GM19351 (cell line): ENCODE data around the gene HRH2.
"Not testable (repeated sequence)": the region's sequence is repeated elsewhere in the genome, so short reads cannot be mapped to it uniquely, and the experiment has no call there.

Source experiments
- ATAC-seq: cut with Tn5 transposase; IDR thresholded peaks from one replicate; pipeline ENCODE4 v1.9.1; 2021; ENCODE audit warnings: mild to moderate bottlenecking, moderate library complexity; ENCODE audit not compliant: unreplicated experiment

The HRH2 gene

DNA sequence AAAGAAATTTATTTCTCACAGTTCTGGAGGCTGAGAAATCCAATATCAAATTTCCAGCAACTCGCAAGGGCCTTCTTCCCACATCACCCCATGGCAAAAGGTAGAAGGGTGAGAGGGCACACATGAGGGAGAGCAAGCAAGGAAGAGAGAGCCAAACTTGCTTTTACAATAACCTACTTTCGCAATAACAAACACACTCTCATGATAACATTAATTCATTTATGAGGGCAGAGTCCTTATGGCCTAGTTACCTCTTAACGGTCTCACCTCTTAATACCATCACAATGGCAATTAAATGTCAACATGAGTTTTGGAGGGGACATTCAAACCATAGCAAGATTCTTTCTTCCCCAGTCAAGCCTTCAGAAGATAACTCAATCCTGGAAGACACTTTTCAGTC, 11.6 kb upstream of the HRH2 start:
- no peak for ATAC-seq

DNA sequence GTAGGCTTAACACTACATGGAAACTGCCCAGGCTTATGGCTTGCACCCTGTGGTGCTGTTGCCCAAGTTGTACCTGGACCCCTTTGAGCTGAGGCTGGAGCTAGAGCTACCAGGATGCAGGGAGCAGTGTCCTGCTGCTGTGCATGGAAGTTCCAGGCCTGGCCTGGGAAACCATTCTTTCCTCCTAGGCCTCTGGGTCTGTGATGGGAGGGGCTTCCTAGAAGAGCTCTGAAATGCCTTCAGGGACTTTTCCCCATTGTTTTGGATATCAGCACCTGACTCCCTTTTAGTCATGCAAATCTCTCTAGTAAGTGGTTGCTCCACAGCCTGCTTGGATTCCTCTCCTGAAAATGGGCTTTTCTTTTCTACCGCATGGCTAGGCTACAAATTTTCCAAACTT, 7.9 kb upstream of the HRH2 start:
- no peak for ATAC-seq

DNA sequence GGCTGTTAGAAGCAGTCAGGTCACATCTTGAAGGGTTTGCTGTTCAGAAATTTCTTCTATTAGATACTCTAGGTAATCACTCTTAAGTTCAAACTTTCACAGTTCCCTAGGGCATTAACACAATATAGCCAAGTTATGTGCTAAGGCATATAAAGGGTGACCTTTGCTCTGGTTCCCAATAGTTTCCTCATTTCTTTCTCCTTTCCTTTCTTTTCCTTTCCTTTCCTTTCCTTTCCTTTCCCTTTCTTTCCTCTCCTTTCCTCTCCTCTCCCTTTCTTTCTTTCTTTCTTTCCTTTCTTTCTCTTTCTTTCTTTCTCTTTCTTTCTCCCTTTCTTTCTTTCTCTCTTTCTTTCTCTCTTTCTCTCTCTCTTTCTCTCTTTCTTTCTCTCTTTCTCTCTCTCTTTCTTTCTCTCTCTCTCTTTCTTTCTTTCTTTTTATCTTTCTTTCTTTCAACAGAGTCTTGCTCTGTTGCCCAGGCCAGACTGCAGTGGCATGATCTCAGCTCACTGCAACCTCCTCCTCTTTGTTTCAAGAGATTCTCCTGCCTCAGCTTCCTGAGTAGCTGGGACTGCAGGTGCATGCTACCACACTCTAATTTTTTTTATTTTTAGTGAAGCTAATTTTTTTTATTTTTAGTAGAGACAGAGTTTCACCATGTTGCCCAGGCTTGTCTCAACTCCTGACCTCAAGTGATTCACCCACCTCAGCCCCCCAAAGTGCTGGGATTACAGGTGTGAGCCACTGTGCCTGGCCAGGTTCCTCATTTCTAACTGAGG, 7.3 kb upstream of the HRH2 start:
- ATAC-seq: not testable (repeated sequence)

DNA sequence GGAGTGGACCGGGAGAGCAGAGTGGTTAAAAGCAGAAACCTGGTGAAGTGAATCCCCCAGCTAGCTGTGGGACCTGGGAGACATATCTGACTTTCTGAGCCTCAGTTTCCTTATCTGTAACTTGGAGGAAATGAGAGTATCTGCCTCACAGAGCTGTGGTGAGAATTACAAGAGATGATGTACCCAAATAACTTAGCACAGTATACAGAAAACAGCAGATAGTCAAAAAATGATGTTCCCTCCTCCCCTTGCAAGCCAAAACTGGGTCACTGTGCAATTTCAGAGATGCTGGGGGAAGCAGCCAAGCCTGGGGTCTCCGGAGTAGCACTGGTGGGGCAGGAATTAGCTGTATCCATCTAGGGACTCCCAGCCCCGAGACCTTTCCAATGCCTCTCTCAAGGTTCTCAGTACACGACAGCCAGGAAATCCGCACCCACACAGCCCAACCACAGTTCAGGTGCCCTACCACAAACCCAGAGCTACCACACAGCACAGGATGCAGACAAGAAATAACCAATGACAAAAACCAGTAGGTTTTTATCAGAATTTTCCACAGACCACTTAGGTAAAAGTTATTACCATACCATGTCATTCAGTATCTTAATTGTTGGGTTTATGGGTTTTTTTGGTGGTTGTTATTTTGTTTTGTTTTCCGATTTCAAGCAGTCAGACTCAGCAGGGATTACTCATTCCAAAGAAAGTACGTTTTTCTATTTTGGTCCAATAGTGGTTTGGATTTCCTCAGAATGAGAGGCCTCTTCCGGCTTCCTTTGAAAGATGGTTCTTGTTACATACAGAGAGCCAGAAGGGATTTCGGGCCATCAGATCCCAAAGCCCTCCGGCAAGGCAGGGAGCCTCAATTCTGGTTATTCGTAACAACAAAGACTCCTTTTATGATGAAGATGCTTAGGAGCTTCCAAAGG, 4.9 kb upstream of the HRH2 start:
- ATAC-seq: peak; percentile 78

DNA sequence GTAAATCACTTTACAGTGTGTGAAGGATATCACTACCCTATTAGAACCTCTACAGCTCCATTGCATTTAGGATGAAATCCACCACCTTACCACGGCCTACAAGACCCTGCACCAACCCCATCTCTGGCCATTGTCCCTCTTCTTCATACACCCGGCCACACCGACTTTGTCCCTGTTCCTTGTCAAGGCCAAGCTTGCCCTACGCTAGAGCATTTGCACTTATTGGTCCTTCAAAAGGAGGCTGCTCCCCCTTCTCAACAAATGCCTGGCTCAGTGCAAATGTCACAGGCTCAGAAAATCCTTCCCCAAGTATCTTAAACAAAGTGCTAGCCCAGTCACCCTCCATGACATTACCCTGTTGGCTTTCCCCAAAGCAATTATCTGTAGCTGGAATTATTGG, 4.1 kb upstream of the HRH2 start:
- no peak for ATAC-seq

DNA sequence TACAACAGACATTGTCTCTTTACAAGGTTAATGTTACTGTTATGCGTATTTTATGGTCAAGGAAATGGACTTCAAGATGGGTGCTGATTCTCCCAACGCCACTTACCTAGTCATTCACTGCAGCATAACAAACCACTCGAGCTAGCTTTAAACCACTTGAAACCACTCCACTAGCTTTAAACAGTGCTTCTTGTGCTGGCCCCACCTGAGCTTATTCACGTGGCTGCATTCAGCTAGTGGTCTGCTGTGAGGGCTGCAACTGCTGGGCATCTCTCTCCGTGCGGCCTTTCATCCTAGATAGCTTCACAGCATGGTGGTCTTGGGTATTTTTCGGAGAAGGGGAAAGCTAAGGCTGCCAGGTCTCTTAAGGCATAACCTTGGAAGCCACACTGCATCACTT, 3.5 kb upstream of the HRH2 start:
- ATAC-seq: no peak

DNA sequence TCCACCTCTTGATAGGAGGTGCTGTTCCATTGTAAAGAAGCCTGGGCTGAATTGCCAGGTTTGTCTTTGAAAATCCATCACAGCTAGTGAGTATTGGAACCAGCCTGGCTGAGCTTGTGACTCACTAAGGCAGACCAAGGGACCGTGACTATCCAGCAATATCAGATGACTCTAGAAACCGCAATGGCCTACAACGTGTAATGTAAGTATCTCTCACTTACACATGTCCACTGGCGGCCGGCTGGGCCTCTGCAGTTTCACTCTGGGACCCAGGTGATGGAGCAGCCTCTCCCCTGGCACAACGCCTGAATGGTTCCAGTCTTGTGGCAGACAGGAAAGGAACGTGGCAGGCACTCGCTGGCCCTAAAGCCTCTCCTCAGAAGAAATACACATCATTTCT, 3.1 kb upstream of the HRH2 start:
- ATAC-seq: no peak

DNA sequence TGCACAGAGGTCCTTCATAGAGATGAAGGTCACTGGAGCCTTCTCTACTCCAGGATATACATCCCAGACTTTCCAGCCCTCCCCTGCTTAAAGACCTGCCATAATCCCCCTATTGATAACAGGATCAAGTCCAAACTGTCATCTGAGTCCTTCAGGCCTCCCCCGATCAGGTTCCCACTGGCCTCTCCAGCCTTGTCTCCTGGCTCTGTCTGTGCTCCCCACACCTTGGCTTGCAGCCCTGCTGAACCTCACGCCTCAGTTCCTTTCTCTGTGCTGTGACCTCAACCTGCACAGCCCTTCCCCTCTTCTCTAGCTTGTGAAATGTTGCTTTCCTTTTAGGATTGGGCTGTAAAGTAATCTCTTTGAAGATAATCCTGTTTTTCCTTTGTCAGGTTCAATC, 2.5 kb upstream of the HRH2 start:
- ATAC-seq: no peak

DNA sequence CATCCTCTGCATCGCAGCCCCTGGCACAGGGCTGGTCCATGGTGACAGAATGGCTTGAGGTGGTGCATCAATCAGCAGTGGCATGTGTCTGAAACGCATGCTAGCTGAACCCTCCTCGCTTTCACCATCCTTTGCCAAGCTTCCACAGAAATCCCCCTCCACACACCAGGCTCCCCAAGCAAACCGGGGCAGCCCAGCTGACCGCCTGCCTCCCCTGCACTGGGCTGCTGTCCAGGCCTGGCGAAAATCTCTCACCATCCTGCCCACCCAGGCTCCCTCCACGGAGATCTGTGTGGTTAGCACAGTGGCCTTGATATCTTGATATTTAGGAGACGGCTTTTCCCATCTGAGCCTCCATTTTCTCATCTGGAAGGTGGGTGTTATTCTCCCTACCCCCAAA, 905 bp upstream of the HRH2 start:
- ATAC-seq: no peak

DNA sequence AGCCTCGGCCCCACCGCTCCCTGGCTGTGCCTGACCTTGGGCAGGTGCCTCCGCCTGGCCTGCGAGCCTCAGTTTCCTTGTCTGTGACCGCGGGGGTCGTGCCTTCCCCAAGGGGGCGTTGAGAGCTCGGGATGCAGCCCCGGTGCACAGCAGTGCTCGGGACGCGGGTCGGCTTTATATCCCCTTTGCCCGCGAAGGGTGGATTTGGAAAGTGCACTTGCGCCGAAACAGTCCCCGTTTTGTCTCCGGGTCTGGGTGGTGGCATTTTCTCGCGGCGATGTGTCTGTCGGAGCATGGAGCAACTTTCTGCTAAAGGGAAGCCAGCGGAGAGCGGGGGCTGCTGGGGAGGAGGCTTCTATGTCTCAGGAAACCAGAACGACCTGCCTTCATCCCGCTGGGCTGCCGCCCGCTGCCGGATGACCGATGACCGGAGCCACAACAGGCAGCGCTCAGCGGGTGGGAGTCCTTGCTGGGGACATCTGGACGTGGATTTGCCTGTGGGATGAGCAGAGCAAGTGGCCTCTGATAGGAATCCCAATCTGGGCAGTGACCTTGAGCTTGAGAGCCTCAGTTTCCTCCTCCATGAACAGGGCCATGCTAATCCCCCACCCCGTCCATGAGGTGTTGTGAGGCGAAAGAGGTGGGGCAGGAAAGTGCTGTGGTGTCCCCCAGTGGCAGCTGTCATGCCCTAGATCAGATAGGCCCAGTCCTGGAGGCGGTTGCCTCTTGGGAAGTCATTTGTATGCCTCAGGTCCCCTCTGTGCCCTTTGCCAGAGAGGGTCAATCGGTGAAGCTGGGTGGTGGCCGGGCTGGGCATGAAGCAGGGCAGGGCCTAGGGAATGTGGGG, 651 bp downstream of the HRH2 start:
- ATAC-seq: no peak

DNA sequence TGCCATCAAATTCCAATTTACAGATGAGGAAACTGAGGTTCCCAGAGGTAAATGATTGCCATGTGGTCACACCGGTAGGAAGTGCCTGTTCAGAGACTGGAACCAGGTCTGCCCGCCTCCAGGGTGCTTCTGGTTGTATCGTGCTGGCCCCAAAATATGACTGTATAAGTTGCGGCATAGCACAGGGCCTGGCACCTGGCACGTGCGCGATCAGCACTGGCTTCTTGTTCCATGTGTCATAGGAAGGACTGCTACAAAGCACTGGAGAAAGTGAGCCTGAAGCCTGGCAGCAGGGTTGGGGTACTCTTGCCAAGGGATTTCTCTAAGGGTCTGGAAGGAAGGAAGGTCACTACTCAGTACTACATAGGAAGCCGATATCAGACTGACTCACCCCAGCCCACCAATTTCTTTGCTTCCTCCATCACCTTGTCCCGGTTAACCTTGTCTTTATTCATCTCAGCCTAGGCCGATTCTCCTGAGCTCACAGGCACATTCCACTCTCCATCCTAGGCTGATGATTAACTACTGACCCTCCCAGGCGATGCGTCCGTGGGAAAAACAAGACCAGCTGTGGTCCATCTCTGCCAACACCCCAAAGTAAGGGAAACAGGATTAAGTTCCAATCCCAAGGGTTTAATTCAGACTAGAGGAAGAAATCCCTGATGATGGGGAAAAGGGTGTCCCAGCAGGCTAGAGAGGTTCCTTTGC, 1.8 kb downstream of the HRH2 start:
- no peak for ATAC-seq

DNA sequence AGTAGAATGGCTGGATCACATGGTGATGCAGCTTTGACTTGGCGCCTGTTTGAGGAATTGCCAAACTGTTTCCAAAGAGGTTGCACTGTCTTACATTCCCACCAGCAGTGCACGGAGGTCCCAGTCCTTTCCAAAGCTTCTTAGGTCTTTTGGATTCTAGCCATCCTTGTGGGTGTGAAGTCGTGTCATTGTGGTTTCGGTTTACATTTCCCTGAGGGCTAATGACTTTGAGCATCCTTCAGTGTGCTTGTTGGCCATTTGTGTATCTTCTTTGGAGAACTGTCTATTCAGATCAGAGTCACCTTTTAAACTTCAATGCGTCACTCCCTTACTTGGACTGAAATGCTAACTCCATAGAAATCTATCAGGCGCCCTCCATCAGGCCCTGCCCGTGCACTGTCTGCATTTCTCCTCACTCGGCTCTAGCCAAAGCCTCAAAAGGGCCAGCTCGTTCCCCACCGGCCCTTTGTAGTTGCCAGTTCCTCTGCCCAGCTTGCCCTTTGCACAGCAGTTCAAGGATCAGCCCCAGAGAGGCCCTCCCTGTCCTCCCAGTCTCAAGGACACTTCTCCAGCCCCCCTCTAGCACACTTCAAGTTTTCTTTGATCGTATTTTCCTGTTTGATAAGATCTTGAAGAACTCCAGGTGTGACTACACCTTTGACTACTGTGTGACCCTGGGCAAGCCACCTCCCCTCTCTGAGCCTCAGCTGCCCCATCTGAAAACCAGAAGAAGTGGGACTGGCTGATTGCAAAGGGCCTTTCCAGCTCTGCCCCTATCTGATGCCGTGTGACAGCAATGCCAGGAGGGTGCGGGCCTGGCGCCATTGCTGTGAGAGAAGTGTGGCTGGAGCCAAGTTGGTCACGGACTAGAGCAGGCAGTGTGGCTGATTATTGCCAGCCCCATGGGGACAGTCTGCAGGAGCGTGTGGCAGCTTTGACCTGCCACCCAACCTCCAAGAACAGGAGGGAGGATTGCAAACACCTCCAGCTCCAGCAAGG, 5.6 kb downstream of the HRH2 start:
- no peak for ATAC-seq

DNA sequence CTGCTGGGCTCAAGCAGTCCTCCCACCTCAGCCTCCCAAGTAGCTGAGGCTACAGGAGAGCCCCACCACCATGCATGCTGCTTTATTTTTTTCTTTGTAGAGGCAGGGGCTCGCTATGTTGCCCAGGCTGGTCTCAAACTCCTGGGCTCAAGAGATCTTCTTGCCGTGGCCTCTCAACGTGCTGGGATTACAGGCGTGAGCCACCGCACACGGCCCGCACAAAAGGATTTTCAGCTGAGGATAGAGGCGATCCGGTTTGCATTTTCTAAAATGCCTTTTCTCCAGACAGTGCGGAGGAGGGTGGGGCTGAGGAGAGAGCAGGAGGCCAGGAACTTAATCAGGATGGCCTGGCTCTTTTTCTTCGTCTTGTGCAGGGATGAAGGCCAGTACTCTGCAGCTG, 6.9 kb downstream of the HRH2 start:
- no peak for ATAC-seq

DNA sequence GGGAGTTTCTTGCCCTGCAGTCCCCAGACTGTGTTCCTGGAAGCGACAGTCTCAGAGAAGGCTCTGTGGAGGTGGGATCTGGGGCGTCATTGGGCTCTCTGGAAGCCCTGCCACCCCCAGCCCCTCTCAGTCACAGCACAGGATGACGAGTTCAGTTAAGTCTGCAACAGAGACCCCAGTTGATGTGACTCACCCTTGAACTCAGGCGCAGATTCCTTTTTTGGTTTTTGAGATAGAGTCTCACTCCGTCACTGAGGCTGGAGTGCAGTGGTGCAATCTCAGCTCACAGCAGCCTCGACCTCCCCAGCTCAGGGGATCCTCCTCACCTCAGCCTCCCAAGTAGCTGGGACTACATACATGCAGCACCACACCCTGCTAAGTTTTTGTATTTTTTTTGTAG, 8.3 kb downstream of the HRH2 start:
- ATAC-seq: no peak

DNA sequence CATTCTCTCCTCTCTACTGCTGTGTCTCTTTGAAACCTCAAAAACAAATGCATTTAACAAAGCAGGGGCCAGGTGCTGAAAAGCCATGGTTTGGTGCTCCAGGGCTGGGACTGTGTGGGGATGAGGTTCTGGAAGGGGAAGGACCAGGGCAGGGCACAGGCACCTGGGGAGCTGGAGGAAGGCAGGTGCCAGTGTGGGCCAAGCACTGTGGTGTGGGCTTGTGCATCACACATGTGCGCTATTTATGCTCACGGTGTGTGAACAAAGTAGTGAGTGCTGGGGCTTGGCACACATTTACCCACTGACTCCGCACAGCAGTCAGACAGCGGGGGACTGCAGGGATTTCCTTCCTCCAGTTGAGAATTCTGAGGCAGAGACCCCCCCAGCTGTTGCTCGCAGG, 10.1 kb downstream of the HRH2 start:
- ATAC-seq: no peak

DNA sequence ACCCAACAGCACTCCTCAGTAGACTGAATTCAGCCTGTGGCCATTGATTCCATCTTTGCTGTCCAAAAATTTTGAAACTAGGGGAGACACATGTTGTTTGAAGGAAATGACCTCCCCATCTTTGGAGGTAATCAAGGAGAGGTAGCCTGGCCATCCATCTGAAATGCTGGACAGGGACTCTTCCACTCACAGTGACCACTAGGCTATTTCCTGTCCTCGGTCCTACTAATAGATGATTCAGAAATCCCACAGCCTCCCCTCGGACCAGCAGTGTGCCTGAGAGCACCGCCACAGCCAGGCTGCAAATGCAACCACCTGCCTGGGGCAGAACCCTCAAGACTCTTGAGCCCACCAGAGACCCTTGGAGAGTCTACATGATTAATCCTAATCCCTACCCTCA, 12.5 kb downstream of the HRH2 start:
- ATAC-seq: no peak

DNA sequence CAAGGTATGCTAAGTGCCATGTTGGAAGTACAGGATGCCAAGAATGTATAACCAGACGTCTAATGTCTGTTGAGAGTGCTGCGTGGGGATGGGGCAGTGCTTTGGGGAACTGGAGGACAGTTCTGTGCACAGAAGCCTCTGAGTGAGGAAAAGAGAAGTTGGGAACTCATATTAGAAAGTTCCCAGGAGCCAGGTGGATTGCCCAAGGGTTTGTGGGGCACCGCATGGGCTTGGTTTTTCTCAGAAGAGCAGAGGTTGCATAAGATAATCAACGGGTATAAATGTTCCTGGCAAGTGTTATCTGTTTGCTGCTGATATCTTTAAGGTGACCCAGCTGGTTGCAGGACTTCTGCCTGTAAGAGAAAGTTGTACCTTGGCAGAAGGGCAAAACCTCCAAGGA, 13.1 kb downstream of the HRH2 start:
- no peak for ATAC-seq

DNA sequence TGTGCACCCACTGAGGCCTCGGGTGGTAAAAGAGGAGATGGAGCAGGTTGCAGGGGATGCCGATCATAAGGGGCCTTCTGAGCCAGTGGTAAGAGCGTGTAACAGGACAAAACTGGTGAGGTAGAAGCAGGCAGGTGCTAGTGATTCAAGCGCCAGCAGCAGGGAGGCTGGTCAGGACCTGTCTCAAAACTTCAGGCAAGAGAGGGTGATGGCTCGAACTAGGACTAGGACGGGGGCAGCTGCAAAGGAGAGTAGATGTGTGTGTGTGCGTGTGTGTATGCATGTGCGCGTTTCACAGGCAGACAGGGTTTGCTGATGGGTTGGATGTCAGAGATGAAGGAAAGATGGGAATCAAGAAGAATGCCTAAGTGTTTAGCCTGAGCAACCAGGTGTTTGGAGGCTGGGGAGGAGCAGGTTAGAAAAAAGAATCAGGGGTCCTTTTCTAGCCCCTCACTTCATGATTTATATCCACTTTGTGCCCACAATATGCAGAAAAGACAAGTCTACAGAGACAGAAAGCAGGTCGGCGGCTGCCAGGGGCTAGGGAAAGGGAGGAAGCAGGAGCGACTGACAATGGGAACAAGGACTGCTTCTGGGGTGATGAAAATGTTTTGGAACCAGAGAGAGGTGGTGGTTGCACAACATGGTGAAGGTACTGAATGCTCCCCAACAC, 15.2 kb downstream of the HRH2 start:
- ATAC-seq: no peak
